ENCODE results near the gene STARD7.

DNA sequence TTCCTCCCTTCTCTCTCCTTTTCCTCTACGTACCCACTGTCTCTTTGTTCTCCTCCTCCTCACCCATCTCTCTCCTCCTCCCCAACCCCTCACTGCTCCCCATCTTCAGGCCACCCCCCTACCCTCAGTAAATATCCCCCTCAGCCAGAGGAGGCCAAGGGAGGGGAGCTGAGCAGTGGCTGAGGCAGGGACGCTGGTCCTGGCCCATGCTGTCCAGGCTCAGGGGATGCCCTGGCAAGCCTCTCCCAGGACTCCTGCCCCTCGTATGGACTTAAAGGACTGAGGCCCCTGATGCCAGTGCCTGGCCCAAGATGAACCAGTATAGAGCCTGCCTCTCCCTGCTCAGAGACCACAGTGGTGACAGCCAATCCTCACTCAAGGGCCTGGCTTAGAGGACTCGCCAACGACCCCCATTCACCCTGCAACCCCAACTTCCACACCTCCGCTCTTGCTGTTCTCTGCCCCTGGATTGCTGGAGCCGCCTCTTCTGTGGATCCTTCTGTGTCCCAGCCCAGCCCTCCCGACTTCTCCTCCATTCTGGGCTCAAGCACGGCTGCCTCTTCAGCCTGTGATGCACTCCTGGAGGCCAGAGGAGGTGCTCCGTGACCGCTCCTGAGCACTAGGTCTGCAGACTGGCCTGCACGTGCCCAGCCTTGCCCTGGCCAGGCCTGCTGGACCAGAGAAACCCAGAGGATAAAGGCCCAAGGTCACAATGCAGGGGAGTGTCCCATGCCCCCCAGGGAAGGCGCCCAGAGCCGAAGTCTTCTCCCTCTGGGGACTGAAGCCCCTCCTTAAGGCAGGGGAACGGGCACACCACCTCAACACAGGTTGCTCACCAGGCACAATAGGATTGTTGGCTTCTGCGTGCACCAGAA, 53.9 kb downstream of the STARD7 start:
- TF ChIP-seq, protein P1, sequence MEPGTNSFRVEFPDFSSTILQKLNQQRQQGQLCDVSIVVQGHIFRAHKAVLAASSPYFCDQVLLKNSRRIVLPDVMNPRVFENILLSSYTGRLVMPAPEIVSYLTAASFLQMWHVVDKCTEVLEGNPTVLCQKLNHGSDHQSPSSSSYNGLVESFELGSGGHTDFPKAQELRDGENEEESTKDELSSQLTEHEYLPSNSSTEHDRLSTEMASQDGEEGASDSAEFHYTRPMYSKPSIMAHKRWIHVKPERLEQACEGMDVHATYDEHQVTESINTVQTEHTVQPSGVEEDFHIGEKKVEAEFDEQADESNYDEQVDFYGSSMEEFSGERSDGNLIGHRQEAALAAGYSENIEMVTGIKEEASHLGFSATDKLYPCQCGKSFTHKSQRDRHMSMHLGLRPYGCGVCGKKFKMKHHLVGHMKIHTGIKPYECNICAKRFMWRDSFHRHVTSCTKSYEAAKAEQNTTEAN (CRISPR knock-in tag; conservative IDR thresholded peaks at IDR 0.05): no peak
- no peak for TF ChIP-seq NCOA2 (CRISPR knock-in tag; IDR thresholded peaks at IDR 0.05)
- TF ChIP-seq ZNF562 (CRISPR knock-in tag; IDR thresholded peaks at IDR 0.05; ENCODE audit: borderline replicate concordance): no peak
- no peak for TF ChIP-seq MAZ (IDR thresholded peaks at IDR 0.05; ENCODE audit: borderline replicate concordance, low read depth, low read length)
- TF ChIP-seq MAZ (CRISPR knock-in tag; IDR thresholded peaks at IDR 0.05; ENCODE audit: low read depth): no peak
- TF ChIP-seq TARDBP (CRISPR knock-in tag; IDR thresholded peaks at IDR 0.05): no peak
- TF ChIP-seq, protein P2, sequence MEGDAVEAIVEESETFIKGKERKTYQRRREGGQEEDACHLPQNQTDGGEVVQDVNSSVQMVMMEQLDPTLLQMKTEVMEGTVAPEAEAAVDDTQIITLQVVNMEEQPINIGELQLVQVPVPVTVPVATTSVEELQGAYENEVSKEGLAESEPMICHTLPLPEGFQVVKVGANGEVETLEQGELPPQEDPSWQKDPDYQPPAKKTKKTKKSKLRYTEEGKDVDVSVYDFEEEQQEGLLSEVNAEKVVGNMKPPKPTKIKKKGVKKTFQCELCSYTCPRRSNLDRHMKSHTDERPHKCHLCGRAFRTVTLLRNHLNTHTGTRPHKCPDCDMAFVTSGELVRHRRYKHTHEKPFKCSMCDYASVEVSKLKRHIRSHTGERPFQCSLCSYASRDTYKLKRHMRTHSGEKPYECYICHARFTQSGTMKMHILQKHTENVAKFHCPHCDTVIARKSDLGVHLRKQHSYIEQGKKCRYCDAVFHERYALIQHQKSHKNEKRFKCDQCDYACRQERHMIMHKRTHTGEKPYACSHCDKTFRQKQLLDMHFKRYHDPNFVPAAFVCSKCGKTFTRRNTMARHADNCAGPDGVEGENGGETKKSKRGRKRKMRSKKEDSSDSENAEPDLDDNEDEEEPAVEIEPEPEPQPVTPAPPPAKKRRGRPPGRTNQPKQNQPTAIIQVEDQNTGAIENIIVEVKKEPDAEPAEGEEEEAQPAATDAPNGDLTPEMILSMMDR (CRISPR knock-in tag; IDR thresholded peaks at IDR 0.05): peak; percentile 32; the same call in 1 of the 2 replicates
- no peak for TF ChIP-seq PLRG1 (conservative IDR thresholded peaks at IDR 0.05)
- TF ChIP-seq MTA3 (CRISPR knock-in tag; IDR thresholded peaks at IDR 0.05): no peak
